H9 (cell line): ENCODE data around the gene CPSF2. TPM values are rescaled to one million over a fixed set of nuclear protein-coding genes. Genes with fewer than 3 reads are reported as not detected.

Source experiments
- DNase-seq: peaks from one replicate; pipeline ENCODE4 v3.0.0-alpha.2; 2017
- H2AFZ ChIP-seq: one replicate; pipeline ENCODE4 v1.6.1; 2013; ENCODE audit warnings: mild to moderate bottlenecking, low read length, control low read depth, moderate library complexity
- H2AK5ac ChIP-seq: 2 replicates; pipeline ENCODE4 v1.6.1; 2013; ENCODE audit warnings: low read length, control low read depth, mixed read lengths; ENCODE audit not compliant: insufficient read length
- H2BK120ac ChIP-seq: one replicate; pipeline ENCODE4 v1.6.1; 2013; ENCODE audit warnings: low read depth, mild to moderate bottlenecking, low read length, control low read depth, inconsistent platforms; ENCODE audit not compliant: poor library complexity, severe bottlenecking
- H2BK12ac ChIP-seq: 2 replicates; pipeline ENCODE4 v1.6.1; 2013; ENCODE audit warnings: low read length, control low read depth, mixed read lengths, low read depth; ENCODE audit not compliant: insufficient read length
- H2BK15ac ChIP-seq: 2 replicates; pipeline ENCODE4 v1.6.1; 2013; ENCODE audit warnings: low read depth, low read length, control low read depth
- H2BK20ac ChIP-seq: one replicate; pipeline ENCODE4 v1.6.1; 2013; ENCODE audit warnings: low read depth, mild to moderate bottlenecking, low read length, control low read depth, inconsistent platforms; ENCODE audit not compliant: poor library complexity, severe bottlenecking
- H2BK5ac ChIP-seq: 2 replicates; pipeline ENCODE4 v1.6.1; 2013; ENCODE audit warnings: low read length, control low read depth, mixed read lengths; ENCODE audit not compliant: insufficient read length
- H3K14ac ChIP-seq: 2 replicates; pipeline ENCODE4 v1.6.1; 2013; ENCODE audit warnings: low read length, control low read depth; ENCODE audit not compliant: insufficient read depth
- H3K18ac ChIP-seq: 2 replicates; pipeline ENCODE4 v1.6.1; 2013; ENCODE audit warnings: low read depth, mild to moderate bottlenecking, mixed read lengths, low read length, control low read depth; ENCODE audit not compliant: insufficient read length
- H3K23ac ChIP-seq: 2 replicates; pipeline ENCODE4 v1.6.1; 2013; ENCODE audit warnings: low read length, control low read depth, mixed read lengths, low read depth; ENCODE audit not compliant: insufficient read length
- H3K23me2 ChIP-seq: 2 replicates; pipeline ENCODE4 v1.6.1; 2013; ENCODE audit warnings: low read depth, mild to moderate bottlenecking, mixed read lengths, low read length, control low read depth; ENCODE audit not compliant: insufficient read length, poor library complexity, severe bottlenecking
- H3K27ac ChIP-seq: 2 replicates; pipeline ENCODE4 v1.5.1; 2013; ENCODE audit warnings: low read length, control low read depth, mixed read lengths, low read depth; ENCODE audit not compliant: insufficient read length
- H3K27me3 ChIP-seq: 2 replicates; pipeline ENCODE4 v1.6.1; 2013; ENCODE audit warnings: low read length, control low read depth, inconsistent platforms; ENCODE audit not compliant: insufficient read depth
- H3K4ac ChIP-seq: 2 replicates; pipeline ENCODE4 v1.6.1; 2013; ENCODE audit warnings: low read depth, mild to moderate bottlenecking, control low read depth, inconsistent platforms, low read length, moderate library complexity
- H3K4me1 ChIP-seq: 2 replicates; pipeline ENCODE4 v1.6.1; 2013; ENCODE audit warnings: low read length, control low read depth, inconsistent platforms; ENCODE audit not compliant: insufficient read depth
- H3K4me2 ChIP-seq: 2 replicates; pipeline ENCODE4 v1.6.1; 2013; ENCODE audit warnings: low read length, control low read depth, mixed read lengths; ENCODE audit not compliant: insufficient read length, insufficient read depth
- H3K56ac ChIP-seq: 2 replicates; pipeline ENCODE4 v1.6.1; 2013; ENCODE audit warnings: low read depth, mild to moderate bottlenecking, mixed read lengths, low read length, control low read depth; ENCODE audit not compliant: insufficient read length
- H3K79me1 ChIP-seq: 2 replicates; pipeline ENCODE4 v1.6.1; 2013; ENCODE audit warnings: low read depth, mild to moderate bottlenecking, moderate library complexity, low read length, control low read depth, inconsistent platforms; ENCODE audit not compliant: insufficient read depth, poor library complexity, severe bottlenecking
- H3K79me2 ChIP-seq: 2 replicates; pipeline ENCODE4 v1.6.1; 2013; ENCODE audit warnings: low read length, control low read depth, inconsistent platforms; ENCODE audit not compliant: insufficient read depth
- H3K9ac ChIP-seq: 2 replicates; pipeline ENCODE4 v1.6.1; 2013; ENCODE audit warnings: low read length, control low read depth, mixed read lengths; ENCODE audit not compliant: insufficient read length; ENCODE audit errors: extremely low read depth
- H3K9me3 ChIP-seq: one replicate; pipeline ENCODE4 v1.6.1; 2013; ENCODE audit warnings: low read depth, low read length, inconsistent platforms; ENCODE audit not compliant: control insufficient read depth
- H3T11ph ChIP-seq: one replicate; pipeline ENCODE4 v1.6.1; 2013; ENCODE audit warnings: mild to moderate bottlenecking, low read length, control low read depth, inconsistent platforms
- H4K20me1 ChIP-seq: one replicate; pipeline ENCODE4 v1.6.1; 2013; ENCODE audit not compliant: control insufficient read depth, insufficient read length, insufficient read depth
- H4K5ac ChIP-seq: 2 replicates; pipeline ENCODE4 v1.6.1; 2013; ENCODE audit warnings: low read depth, mild to moderate bottlenecking, mixed read lengths, low read length, control low read depth; ENCODE audit not compliant: insufficient read length
- H4K8ac ChIP-seq: replicated peaks from 2 replicates; pipeline ENCODE4 v1.6.1; 2013; ENCODE audit warnings: low read length, control low read depth, mixed read lengths, low read depth; ENCODE audit not compliant: insufficient read length
- H4K91ac ChIP-seq: 2 replicates; pipeline ENCODE4 v1.6.1; 2013; ENCODE audit warnings: low read depth, mild to moderate bottlenecking, moderate library complexity, mixed read lengths, low read length, control low read depth; ENCODE audit not compliant: insufficient read length
- H3K27ac Mint-ChIP-seq, 3 experiments: 2 replicates in 2 of 3; 3 replicates in 1 of 3; pipeline ENCODE4 v1.8.0; 2020 to 2021; ENCODE audit warnings: mixed read lengths in 3 of 3, mild to moderate bottlenecking in 1 of 3, moderate library complexity in 1 of 3
- H3K27me3 Mint-ChIP-seq: 2 replicates; pipeline ENCODE4 v1.8.0; 2021; ENCODE audit warnings: low read depth, mild to moderate bottlenecking, moderate library complexity, mixed read lengths
- H3K36me3 Mint-ChIP-seq, 3 experiments: 2 replicates in 2 of 3; 3 replicates in 1 of 3; pipeline ENCODE4 v1.8.0; 2020 to 2021; ENCODE audit warnings: low read depth in 3 of 3, mixed read lengths in 3 of 3; ENCODE audit not compliant: insufficient read depth in 1 of 3
- H3K4me1 Mint-ChIP-seq, 2 experiments: 2 replicates each; pipeline ENCODE4 v1.8.0; 2020; ENCODE audit warnings: mixed read lengths in 2 of 2
- H3K4me3 Mint-ChIP-seq, 2 experiments: 2 replicates in 1 of 2; 3 replicates in 1 of 2; pipeline ENCODE4 v1.8.0; 2020 to 2021; ENCODE audit warnings: mild to moderate bottlenecking in 2 of 2, mixed read lengths in 2 of 2, moderate library complexity in 1 of 2
- H3K9me3 Mint-ChIP-seq, 2 experiments: 2 replicates in 1 of 2; 3 replicates in 1 of 2; pipeline ENCODE4 v1.8.0; 2020; ENCODE audit warnings: mild to moderate bottlenecking in 2 of 2, mixed read lengths in 2 of 2, moderate library complexity in 1 of 2
- CTCF ChIP-seq: fragments of 200-600 bp; sonication (generic); conservative IDR thresholded peaks from 3 replicates; pipeline ENCODE4 v1.8.0; 2021; ENCODE audit warnings: antibody characterized with exemption, mild to moderate bottlenecking
- WGBS: extraction: QIAGEN DNeasy Blood & Tissue Kit; methylation state at CpG from one replicate; pipeline ENCODE4 v1.1.7; 2013; ENCODE audit warnings: missing lambda C conversion rate, low lambda C conversion rate, mixed read lengths; ENCODE audit not compliant: insufficient read length; ENCODE audit errors: extremely low coverage; 5-methylcytosine and 5-hydroxymethylcytosine counted together
- total RNA-seq: library from RNA; stranded (reverse); gene quantifications from 2 replicates; pipeline ENCODE4 v1.2.1, GENCODE V29; 2021

The CPSF2 gene
- total RNA-seq, 1 experiment from 2014 or later: 108 TPM

GRCh38 chr14:92105893-92106142 lies 16.0 kb upstream of the CPSF2 start:
- H2BK5ac ChIP-seq: no peak overlapping the region
- no peak overlapping the region for H2BK15ac ChIP-seq
- H2BK120ac ChIP-seq: no peak overlapping the region
- Mint-ChIP-seq H3K4me3 (peak overlapping the region; percentile 95 to 100), H3K9me3 (no peaks in the 10 kb centered on the region), H3K27me3 (no peaks in the 10 kb centered on the region), H3K27ac (peak overlapping the region; percentile 70 to 97 (median 95)), H3K4me1 (peaks cover 28 to 30% of the 10 kb centered on the region in 2 experiments), H3K36me3 (no peaks in the 10 kb centered on the region)
- TF ChIP-seq CTCF: no peak
- H4K8ac ChIP-seq: no peak overlapping the region
- no peak overlapping the region for H2BK20ac ChIP-seq
- no peak overlapping the region for H4K91ac ChIP-seq
- H3K18ac ChIP-seq: no peak overlapping the region
- no peaks in the 10 kb centered on the region for H3K23me2 ChIP-seq
- no CpG with 5 or more reads among the region's 10 CpGs for WGBS
- H3K9ac ChIP-seq: peak overlapping the region; percentile 67
- no peaks in the 10 kb centered on the region for H3K27me3 ChIP-seq
- no peak overlapping the region for H2AK5ac ChIP-seq
- H3K4me1 ChIP-seq: peaks cover 2% of the 10 kb centered on the region
- H2BK12ac ChIP-seq: no peak overlapping the region
- peak overlapping the region; percentile 89 for H3K4me2 ChIP-seq
- no peaks in the 10 kb centered on the region for H4K20me1 ChIP-seq
- no peak overlapping the region for H4K5ac ChIP-seq
- H3T11ph ChIP-seq: no peak overlapping the region
- H3K23ac ChIP-seq: no peak overlapping the region
- no peak overlapping the region for H3K56ac ChIP-seq
- no peak overlapping the region for H3K14ac ChIP-seq
- peaks cover 25% of the 10 kb centered on the region; the same call in 1 of the 2 replicates for H3K79me2 ChIP-seq
- no peak for DNase-seq
- H2AFZ ChIP-seq: no peak overlapping the region
- no peak overlapping the region for H3K4ac ChIP-seq
- H3K9me3 ChIP-seq: no peaks in the 10 kb centered on the region
- peaks cover 8% of the 10 kb centered on the region for H3K79me1 ChIP-seq
- H3K27ac ChIP-seq: no peak overlapping the region
